Loucy (cell line): ENCODE results near the gene CLK3.

Experiments used
- EZH2phosphoT487 ChIP-seq: fragments of 200-600 bp; IDR thresholded peaks from 2 replicates; pipeline ENCODE4 v1.6.1; 2018; ENCODE audit warnings: antibody characterized with exemption, mild to moderate bottlenecking, moderate library complexity, borderline replicate concordance
- TF ChIP-seq, protein P1 (sequence below): fragments of 200-600 bp; sonication (generic); conservative IDR thresholded peaks from 2 replicates; pipeline ENCODE4 v1.5.1; 2014; ENCODE audit warnings: mild to moderate bottlenecking, antibody characterized with exemption, low read length

DNA sequence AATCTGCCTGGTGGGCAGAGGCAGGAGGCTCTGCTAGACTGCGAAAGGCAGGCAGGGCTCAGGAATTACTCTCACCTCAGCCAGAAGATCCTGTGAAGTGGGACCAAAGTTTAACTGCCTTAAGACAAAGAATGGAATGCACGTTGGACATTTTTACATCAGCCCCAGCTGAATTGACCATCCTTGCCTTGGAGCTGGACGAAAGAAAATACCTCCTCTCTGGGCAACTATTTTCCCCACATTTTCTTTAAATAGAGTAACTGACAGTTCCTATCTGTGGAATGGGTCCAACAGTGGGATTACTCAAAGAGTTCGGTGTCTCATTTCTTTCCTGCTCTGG lies 45.9 kb upstream of the CLK3 start:
- TF ChIP-seq EZH2phosphoT487: no peak
- TF ChIP-seq, protein P1, sequence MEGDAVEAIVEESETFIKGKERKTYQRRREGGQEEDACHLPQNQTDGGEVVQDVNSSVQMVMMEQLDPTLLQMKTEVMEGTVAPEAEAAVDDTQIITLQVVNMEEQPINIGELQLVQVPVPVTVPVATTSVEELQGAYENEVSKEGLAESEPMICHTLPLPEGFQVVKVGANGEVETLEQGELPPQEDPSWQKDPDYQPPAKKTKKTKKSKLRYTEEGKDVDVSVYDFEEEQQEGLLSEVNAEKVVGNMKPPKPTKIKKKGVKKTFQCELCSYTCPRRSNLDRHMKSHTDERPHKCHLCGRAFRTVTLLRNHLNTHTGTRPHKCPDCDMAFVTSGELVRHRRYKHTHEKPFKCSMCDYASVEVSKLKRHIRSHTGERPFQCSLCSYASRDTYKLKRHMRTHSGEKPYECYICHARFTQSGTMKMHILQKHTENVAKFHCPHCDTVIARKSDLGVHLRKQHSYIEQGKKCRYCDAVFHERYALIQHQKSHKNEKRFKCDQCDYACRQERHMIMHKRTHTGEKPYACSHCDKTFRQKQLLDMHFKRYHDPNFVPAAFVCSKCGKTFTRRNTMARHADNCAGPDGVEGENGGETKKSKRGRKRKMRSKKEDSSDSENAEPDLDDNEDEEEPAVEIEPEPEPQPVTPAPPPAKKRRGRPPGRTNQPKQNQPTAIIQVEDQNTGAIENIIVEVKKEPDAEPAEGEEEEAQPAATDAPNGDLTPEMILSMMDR: no peak
